GM23338 (cell line): ENCODE data around the gene GLRA2. TPM values are rescaled to one million over a fixed set of nuclear protein-coding genes. Genes with fewer than 3 reads are reported as not detected.
"Not testable (repeated sequence)": the region's sequence is repeated elsewhere in the genome, so short reads cannot be mapped to it uniquely, and the experiment has no call there.

Source experiments
- ATAC-seq: fragments of 200-7000 bp; cut with Tn5 transposase; 3 replicates; pipeline ENCODE4 v1.9.1; 2020
- DNase-seq: peaks from one replicate; pipeline ENCODE4 v3.0.0-alpha.2; 2015; ENCODE audit warnings: low spot score
- H2AFZ ChIP-seq: fragments of 200-600 bp; sonication (generic); 2 replicates; pipeline ENCODE4 v1.8.0; 2016; ENCODE audit warnings: antibody characterized with exemption, mild to moderate bottlenecking, moderate library complexity
- H3F3A ChIP-seq: fragments of 200-600 bp; sonication (generic); replicated peaks from 2 replicates; pipeline ENCODE4 v1.8.0; 2017; ENCODE audit warnings: antibody characterized with exemption, mixed run types, low read depth
- H3K27ac ChIP-seq: fragments of 200-600 bp; sonication (generic); 2 replicates; pipeline ENCODE4 v1.6.1; 2016; ENCODE audit warnings: low read depth
- H3K27me3 ChIP-seq: fragments of 200-600 bp; sonication (generic); 2 replicates; pipeline ENCODE4 v1.8.0; 2016; ENCODE audit warnings: mild to moderate bottlenecking, mixed run types, moderate library complexity; ENCODE audit not compliant: insufficient read depth
- H3K36me3 ChIP-seq: fragments of 200-600 bp; sonication (generic); 2 replicates; pipeline ENCODE4 v1.8.0; 2016; ENCODE audit warnings: mild to moderate bottlenecking; ENCODE audit not compliant: insufficient read depth
- H3K4me1 ChIP-seq: fragments of 200-600 bp; sonication (generic); 2 replicates; pipeline ENCODE4 v1.8.0; 2016; ENCODE audit warnings: mild to moderate bottlenecking, moderate library complexity; ENCODE audit not compliant: insufficient read depth
- H3K4me2 ChIP-seq: fragments of 200-600 bp; sonication (generic); 2 replicates; pipeline ENCODE4 v1.7.1; 2017; ENCODE audit warnings: mixed run types
- H3K4me3 ChIP-seq: fragments of 200-600 bp; sonication (generic); 2 replicates; pipeline ENCODE4 v1.6.1; 2016; ENCODE audit warnings: mixed run types
- H3K79me2 ChIP-seq: fragments of 200-600 bp; sonication (generic); replicated peaks from 2 replicates; pipeline ENCODE4 v1.8.0; 2017; ENCODE audit warnings: mild to moderate bottlenecking; ENCODE audit not compliant: insufficient read depth
- H3K9me2 ChIP-seq: fragments of 200-600 bp; sonication (generic); 2 replicates; pipeline ENCODE4 v1.8.0; 2017; ENCODE audit not compliant: insufficient read depth
- H4K20me1 ChIP-seq: fragments of 200-600 bp; sonication (generic); replicated peaks from 2 replicates; pipeline ENCODE4 v1.8.0; 2017; ENCODE audit warnings: mild to moderate bottlenecking; ENCODE audit not compliant: insufficient read depth
- H3K27ac Mint-ChIP-seq: 2 replicates; pipeline ENCODE4 v1.8.0; 2020; ENCODE audit warnings: inconsistent platforms, mild to moderate bottlenecking, moderate library complexity, mixed read lengths
- H3K27me3 Mint-ChIP-seq: 3 replicates; pipeline ENCODE4 v1.8.0; 2022; ENCODE audit warnings: low read depth, mild to moderate bottlenecking, moderate library complexity, mixed read lengths, inconsistent platforms; ENCODE audit not compliant: insufficient read depth, poor library complexity
- H3K36me3 Mint-ChIP-seq: 3 replicates; pipeline ENCODE4 v1.8.0; 2021; ENCODE audit warnings: low read depth, mild to moderate bottlenecking, inconsistent platforms, moderate library complexity, mixed read lengths
- H3K4me1 Mint-ChIP-seq: 3 replicates; pipeline ENCODE4 v1.8.0; 2020; ENCODE audit warnings: mild to moderate bottlenecking, inconsistent platforms, mixed read lengths
- H3K4me3 Mint-ChIP-seq: 3 replicates; pipeline ENCODE4 v1.8.0; 2021; ENCODE audit warnings: moderate library complexity, mild to moderate bottlenecking, inconsistent platforms, mixed read lengths
- H3K9me3 Mint-ChIP-seq: 3 replicates; pipeline ENCODE4 v1.8.0; 2020; ENCODE audit warnings: moderate library complexity, mild to moderate bottlenecking, inconsistent platforms, mixed read lengths
- ETS1 ChIP-seq: IDR thresholded peaks from 2 replicates; pipeline ENCODE4 v1.6.1; 2016; ENCODE audit warnings: antibody characterized with exemption
- EZH2 ChIP-seq: fragments of 200-600 bp; sonication (generic); IDR thresholded peaks from one replicate; pipeline ENCODE4 v1.8.0; 2017; ENCODE audit warnings: antibody characterized with exemption, mild to moderate bottlenecking, low read depth; ENCODE audit not compliant: unreplicated experiment
- EZH2phosphoT487 ChIP-seq: fragments of 200-600 bp; sonication (generic); IDR thresholded peaks from one replicate; pipeline ENCODE4 v1.8.1; 2018; ENCODE audit warnings: antibody characterized with exemption; ENCODE audit not compliant: unreplicated experiment
- JUNB ChIP-seq: IDR thresholded peaks from one replicate; pipeline ENCODE4 v1.6.1; 2016; ENCODE audit warnings: antibody characterized with exemption; ENCODE audit not compliant: unreplicated experiment
- NANOG ChIP-seq: IDR thresholded peaks from 2 replicates; pipeline ENCODE4 v1.6.1; 2016; ENCODE audit warnings: antibody characterized with exemption, borderline replicate concordance
- POLR2AphosphoS5 ChIP-seq: IDR thresholded peaks from 2 replicates; pipeline ENCODE4 v1.6.1; 2016; ENCODE audit warnings: antibody characterized with exemption, low read depth
- STAT1 ChIP-seq: IDR thresholded peaks from one replicate; pipeline ENCODE4 v1.6.1; 2016; ENCODE audit warnings: antibody characterized with exemption; ENCODE audit not compliant: unreplicated experiment
- ZNF114 ChIP-seq: fragments of 250-450 bp; sonication (Bioruptor Pico); IDR thresholded peaks from 2 replicates; pipeline ENCODE4 v1.5.0; 2020; ENCODE audit warnings: mild to moderate bottlenecking, moderate library complexity
- ZNF331 ChIP-seq: fragments of 250-450 bp; sonication (Bioruptor Pico); IDR thresholded peaks from 2 replicates; pipeline ENCODE4 v1.5.0; 2020; ENCODE audit warnings: low read depth, mild to moderate bottlenecking, moderate library complexity
- polyA plus RNA-seq: library from polyadenylated mRNA; unstranded; fragments of >200 nt; fragmentation: Nextera tagmentation; extraction: Ambion mirVana; gene quantifications from 2 replicates; pipeline ENCODE4 v1.2.1, GENCODE V29; 2016
- total RNA-seq: library from RNA; depleted of rRNA; stranded (reverse); fragments of >200 nt; shearing (Covaris generic); gene quantifications from 2 replicates; pipeline ENCODE4 v1.2.3, GENCODE V29; 2014
- TF ChIP-seq, protein P1 (sequence below), 2 experiments: fragments of 200-600 bp in 1 of 2; sonication (generic) in 1 of 2; conservative IDR thresholded peaks; 2 replicates each; pipeline versions ENCODE4 v1.5.1 to v1.6.1; 2016 to 2017; ENCODE audit warnings: antibody characterized with exemption in 2 of 2, low read depth in 2 of 2, mild to moderate bottlenecking in 2 of 2, moderate library complexity in 1 of 2
- TF ChIP-seq, protein P2 (sequence below): IDR thresholded peaks from one replicate; pipeline ENCODE4 v1.6.1; 2018; ENCODE audit warnings: antibody characterized with exemption; ENCODE audit not compliant: unreplicated experiment

Gene GLRA2
- total and polyA plus RNA-seq, 2 experiments from 2014 or later: not detected

- H3K27ac ChIP-seq, H3K4me3 ChIP-seq, DNase-seq, H3K27ac Mint-ChIP-seq, H4K20me1 ChIP-seq, H3K36me3 ChIP-seq, H3K36me3 Mint-ChIP-seq, H3K9me2 ChIP-seq, H3K27me3 ChIP-seq, H3K4me3 Mint-ChIP-seq, H3F3A ChIP-seq, ATAC-seq, H3K9me3 Mint-ChIP-seq, H3K27me3 Mint-ChIP-seq, H3K79me2 ChIP-seq, H3K4me1 Mint-ChIP-seq, H3K4me2 ChIP-seq, H2AFZ ChIP-seq, H3K4me1 ChIP-seq: not testable (repeated sequence)
Measured at GRCh38 chrX:14612450-14612849, 83.1 kb downstream of the GLRA2 start.

DNA sequence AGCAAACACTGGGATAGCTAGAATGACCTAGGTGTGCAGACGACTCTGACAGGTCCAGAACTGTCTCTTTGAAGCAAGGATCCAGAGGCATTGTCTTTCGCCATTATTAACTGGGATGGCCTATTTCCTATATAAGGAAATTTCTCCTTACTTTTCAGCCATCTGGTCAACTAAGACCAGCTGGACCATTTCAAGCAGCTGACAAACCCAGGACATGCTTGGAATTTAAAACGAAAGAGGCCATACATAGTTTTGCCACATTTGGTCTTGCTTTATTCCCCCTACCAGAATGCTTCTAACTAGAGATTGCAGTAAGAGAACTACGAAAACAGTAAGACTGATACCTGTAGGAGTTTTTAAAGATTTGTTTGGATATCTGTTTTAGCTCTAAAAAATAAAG lies 87.0 kb downstream of the GLRA2 start:
- H3K36me3 Mint-ChIP-seq: no peaks in the 10 kb centered on the region
- Histone ChIP-seq H3K4me1 (no peaks in the 10 kb centered on the region), H3K9me2 (no peaks in the 10 kb centered on the region), H3K4me3 (no peak overlapping the region), H3F3A (no peaks in the 10 kb centered on the region), H3K79me2 (no peaks in the 10 kb centered on the region), H3K36me3 (no peaks in the 10 kb centered on the region), H3K4me2 (no peak overlapping the region), H3K27me3 (no peaks in the 10 kb centered on the region), H4K20me1 (no peaks in the 10 kb centered on the region), H3K27ac (no peak overlapping the region), H2AFZ (no peak overlapping the region)
- no peak for TF ChIP-seq NANOG
- no peak for TF ChIP-seq POLR2AphosphoS5
- no peak for TF ChIP-seq ZNF331
- no peak for TF ChIP-seq JUNB
- no peak for TF ChIP-seq ZNF114
- no peak for TF ChIP-seq STAT1
- TF ChIP-seq, protein P1, sequence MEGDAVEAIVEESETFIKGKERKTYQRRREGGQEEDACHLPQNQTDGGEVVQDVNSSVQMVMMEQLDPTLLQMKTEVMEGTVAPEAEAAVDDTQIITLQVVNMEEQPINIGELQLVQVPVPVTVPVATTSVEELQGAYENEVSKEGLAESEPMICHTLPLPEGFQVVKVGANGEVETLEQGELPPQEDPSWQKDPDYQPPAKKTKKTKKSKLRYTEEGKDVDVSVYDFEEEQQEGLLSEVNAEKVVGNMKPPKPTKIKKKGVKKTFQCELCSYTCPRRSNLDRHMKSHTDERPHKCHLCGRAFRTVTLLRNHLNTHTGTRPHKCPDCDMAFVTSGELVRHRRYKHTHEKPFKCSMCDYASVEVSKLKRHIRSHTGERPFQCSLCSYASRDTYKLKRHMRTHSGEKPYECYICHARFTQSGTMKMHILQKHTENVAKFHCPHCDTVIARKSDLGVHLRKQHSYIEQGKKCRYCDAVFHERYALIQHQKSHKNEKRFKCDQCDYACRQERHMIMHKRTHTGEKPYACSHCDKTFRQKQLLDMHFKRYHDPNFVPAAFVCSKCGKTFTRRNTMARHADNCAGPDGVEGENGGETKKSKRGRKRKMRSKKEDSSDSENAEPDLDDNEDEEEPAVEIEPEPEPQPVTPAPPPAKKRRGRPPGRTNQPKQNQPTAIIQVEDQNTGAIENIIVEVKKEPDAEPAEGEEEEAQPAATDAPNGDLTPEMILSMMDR (conservative IDR thresholded peaks at IDR 0.05; ENCODE audit: low read depth in 2 of 2): no peak
- no peak for TF ChIP-seq ETS1
- TF ChIP-seq EZH2: no peak
- TF ChIP-seq, protein P2, sequence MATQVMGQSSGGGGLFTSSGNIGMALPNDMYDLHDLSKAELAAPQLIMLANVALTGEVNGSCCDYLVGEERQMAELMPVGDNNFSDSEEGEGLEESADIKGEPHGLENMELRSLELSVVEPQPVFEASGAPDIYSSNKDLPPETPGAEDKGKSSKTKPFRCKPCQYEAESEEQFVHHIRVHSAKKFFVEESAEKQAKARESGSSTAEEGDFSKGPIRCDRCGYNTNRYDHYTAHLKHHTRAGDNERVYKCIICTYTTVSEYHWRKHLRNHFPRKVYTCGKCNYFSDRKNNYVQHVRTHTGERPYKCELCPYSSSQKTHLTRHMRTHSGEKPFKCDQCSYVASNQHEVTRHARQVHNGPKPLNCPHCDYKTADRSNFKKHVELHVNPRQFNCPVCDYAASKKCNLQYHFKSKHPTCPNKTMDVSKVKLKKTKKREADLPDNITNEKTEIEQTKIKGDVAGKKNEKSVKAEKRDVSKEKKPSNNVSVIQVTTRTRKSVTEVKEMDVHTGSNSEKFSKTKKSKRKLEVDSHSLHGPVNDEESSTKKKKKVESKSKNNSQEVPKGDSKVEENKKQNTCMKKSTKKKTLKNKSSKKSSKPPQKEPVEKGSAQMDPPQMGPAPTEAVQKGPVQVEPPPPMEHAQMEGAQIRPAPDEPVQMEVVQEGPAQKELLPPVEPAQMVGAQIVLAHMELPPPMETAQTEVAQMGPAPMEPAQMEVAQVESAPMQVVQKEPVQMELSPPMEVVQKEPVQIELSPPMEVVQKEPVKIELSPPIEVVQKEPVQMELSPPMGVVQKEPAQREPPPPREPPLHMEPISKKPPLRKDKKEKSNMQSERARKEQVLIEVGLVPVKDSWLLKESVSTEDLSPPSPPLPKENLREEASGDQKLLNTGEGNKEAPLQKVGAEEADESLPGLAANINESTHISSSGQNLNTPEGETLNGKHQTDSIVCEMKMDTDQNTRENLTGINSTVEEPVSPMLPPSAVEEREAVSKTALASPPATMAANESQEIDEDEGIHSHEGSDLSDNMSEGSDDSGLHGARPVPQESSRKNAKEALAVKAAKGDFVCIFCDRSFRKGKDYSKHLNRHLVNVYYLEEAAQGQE: no peak
- no peak for TF ChIP-seq EZH2phosphoT487
- no peaks in the 10 kb centered on the region for H3K9me3 Mint-ChIP-seq
- no peak overlapping the region for H3K27ac Mint-ChIP-seq
- H3K4me1 Mint-ChIP-seq: 0 out of 3 replicates have a peak, but pooled peaks cover 4% of the 10 kb centered on the region
- H3K27me3 Mint-ChIP-seq: peaks cover 1% of the 10 kb centered on the region
- H3K4me3 Mint-ChIP-seq: no peak overlapping the region
- DNase-seq: no peak
- ATAC-seq: no peak
